GM11168 (cell line): ENCODE measurements around the gene SPO11.

Experiments
- in situ Hi-C: fragments of 300-500 bp; cut with MboI; formaldehyde crosslinking; loops from one replicate; pipeline ENCODE4 v1.12.0; 2022; ENCODE audit warnings: low sequenced_read_pairs; ENCODE audit not compliant: unreplicated experiment

SPO11 gene

GRCh38 chr20:57329608-57330221 is at the start of gene SPO11:
Gene SPO11 (plus strand): TSS chr20:57329803. CDS start chr20:57329868, 65 bp downstream.
- in situ Hi-C loops = loop anchor here (5.0 kb wide), 1 partner anchor 247 kb away; no protein-coding TSS in a partner anchor

- in situ Hi-C loops = no loop called here
Observed at GRCh38 chr20:57280221-57280620, 49.4 kb upstream of the SPO11 start.

DNA sequence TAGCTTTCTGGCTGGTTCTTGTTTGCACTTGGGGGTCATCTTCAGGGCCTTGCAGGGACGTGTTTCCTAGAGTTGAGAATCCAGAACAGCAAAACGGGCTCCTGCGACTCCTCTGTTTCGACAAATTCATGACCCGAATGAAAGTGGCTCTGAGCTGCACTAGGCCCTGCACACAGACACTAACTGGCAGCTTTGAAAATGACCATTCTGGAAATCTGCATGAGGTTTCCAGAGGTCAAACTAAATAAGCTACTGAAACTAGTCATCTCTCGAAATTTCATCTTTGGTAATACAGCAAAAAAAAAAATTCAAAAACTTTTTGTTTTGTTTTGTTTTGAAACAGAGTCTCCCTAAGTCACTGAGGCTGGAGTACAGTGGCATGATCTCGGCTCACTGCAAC is 47.7 kb upstream of the SPO11 start:
- in situ Hi-C loops = no loop called here

- in situ Hi-C loops = no loop called here
Observed at GRCh38 chr20:57282670-57283361, 46.8 kb upstream of the SPO11 start.

- in situ Hi-C loops = no loop called here
Observed at GRCh38 chr20:57283860-57284259, 45.7 kb upstream of the SPO11 start.

GRCh38 chr20:57287007-57287880 is 42.4 kb upstream of the SPO11 start:
- in situ Hi-C loops = no loop called here

- in situ Hi-C loops = no loop called here
Observed at GRCh38 chr20:57287901-57288300, 41.7 kb upstream of the SPO11 start.

- in situ Hi-C loops = no loop called here
Observed at GRCh38 chr20:57288651-57289277, 40.8 kb upstream of the SPO11 start.

DNA sequence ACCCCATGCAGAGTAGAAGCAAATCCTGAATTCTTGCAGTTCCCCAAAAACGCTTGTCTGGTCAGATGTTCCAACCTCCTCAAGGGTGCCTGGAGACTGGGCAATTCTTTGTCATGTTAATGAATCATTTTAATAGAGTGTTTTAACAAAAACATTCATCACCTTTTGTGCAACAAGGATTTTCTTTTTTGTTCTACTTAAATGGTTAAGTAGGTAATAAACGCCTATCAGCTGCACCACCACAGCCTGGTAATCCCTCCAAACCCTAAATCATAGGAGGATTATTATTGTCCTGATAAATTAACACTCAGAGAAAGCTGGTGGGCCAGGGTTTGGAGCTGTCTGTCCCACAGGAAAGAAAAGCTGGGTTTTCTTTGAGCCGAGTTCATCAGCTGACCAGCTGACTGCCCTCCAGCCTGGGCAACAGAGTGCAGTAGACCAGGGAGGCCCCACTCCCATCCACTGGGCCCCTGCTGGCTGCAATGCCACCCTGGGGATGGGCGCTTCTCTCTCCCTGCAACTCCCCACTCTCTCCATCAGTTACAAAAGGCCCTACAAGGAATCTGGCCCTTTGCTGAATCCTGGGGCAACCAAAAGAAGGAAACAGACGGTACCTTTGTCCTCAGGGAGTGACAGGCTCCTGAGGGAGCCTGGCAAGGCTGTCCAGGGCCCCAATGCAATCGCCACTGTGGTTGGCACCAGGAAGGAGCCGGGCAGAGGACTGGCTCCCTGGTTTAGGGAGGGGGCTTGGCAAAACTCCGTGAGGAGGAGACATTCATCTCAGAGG is 40.0 kb upstream of the SPO11 start:
- in situ Hi-C loops = no loop called here

- in situ Hi-C loops = no loop called here
Observed at GRCh38 chr20:57290178-57290484, 39.5 kb upstream of the SPO11 start.

DNA sequence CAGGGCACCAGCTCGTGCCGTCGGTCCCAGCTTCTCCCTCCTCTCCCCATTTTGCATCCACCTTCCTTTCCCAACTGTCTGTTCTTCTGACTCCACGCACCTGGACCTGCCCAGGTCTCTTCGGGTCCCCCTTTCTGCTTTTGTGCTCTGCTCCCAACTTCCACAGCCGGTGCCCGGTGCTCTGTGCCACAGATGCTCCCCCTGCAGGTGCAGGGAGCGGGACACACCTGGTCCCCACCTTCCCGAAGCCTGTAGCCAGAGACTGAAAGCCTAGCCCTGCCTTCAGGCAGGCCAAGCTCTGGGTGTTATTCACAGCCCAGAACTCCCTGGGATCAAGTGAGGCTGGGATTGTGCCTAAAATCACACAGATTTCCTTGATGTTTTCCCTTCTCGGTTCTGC is 38.6 kb upstream of the SPO11 start:
- in situ Hi-C loops = no loop called here

- in situ Hi-C loops = no loop called here
Observed at GRCh38 chr20:57291694-57292093, 37.9 kb upstream of the SPO11 start.

GRCh38 chr20:57292611-57293010 is 37.0 kb upstream of the SPO11 start:
- in situ Hi-C loops = no loop called here

DNA sequence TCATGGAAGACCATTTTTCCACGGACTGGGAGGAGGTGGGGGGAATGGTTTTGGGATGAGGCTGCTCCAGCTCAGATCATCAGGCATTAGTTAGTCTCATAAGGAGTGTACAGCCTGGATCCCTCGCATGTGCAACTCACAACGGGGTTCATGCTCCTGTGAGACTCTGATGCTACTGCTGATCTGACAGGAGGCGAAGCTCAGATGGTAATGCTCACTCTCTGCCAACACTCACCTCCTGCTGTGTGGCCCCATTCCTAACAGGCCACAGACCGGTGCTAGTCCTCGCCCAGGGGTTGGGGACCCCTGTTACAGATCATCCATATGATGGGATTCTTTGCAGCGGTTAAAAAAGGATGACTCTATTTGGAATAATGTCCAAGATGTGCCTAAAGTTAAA is 35.6 kb upstream of the SPO11 start:
- in situ Hi-C loops = no loop called here

- in situ Hi-C loops = no loop called here
Observed at GRCh38 chr20:57294550-57294949, 35.1 kb upstream of the SPO11 start.

DNA sequence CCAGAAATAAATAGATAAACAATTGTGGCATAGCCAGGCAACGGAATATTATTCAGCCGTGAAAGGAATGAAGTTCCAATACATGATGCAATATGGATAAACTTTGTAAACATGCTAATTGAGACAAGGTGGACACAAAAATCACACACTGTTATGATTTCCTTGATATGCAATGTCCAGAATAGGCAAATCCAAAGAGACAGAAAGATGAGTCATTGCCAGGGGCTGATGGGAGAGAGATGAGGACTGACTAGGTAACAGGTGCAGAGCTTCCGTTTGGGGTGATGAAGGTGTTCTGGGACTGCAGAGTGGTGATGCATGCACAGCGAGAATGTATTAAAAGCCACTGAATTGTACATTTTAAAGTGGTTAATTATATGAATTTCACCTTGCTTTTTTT is 31.1 kb upstream of the SPO11 start:
- in situ Hi-C loops = no loop called here

DNA sequence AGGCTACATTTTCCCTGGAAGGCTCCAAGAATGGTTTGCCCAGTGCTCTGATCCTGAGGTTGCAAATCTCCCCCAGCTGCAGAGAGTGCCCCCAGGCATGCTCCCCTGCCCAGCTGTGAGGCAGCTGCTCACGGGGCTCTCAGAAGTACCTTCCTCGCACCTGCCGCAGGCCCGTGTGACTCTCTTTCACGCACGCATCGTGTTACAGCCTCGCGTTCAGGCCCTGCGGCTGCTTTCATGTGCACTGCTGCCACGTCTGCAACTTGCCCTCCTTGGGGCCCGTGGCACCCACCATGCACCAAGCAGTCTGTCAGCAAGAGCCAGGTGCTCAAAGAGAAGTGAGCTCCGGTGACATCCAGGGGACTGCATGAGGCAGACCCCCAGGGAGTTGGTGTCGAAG is 28.6 kb upstream of the SPO11 start:
- in situ Hi-C loops = no loop called here

- in situ Hi-C loops = no loop called here
Observed at GRCh38 chr20:57306747-57307146, 22.9 kb upstream of the SPO11 start.

DNA sequence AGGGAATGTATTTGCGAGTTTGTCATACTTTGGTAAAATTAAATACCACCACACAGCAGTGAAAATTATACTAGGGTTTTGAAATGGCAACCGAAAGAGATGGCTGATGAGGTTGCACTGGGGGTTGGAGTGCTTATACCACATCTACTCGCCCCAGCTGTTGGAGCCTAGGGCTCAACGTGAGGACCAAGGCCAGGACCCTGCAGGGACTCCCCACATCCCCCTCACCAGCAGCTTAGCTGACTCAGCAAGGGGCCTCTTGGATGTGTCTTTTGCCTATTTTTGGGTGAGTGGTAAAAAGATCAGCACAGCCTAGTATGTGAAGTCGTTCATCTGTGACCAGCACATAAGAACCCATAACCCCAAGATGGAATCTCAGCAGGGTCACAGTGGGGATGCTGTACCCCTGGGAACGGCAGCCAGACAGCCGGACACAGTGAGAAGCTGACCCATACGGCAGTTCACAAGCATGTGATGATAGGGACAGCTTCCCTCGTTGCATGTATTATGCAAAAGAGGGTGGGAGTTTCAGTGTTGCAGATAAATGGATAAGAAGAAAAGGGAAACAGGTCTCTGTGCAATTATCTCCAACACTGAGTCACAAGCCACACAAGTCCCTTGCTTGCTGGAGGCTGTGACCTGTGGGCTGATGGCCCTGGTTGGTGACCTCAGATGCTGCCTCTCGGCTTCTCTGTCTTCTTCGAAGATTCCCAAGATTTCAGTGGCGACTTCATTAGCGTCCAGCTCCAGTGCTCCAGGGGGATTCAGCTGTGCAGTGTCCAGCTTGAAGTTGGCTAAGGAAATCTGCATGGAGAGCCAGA is 20.9 kb upstream of the SPO11 start:
- in situ Hi-C loops = no loop called here
